Calu3 (cell line): ENCODE data around the gene MYL3. TPM values are rescaled to one million over a fixed set of nuclear protein-coding genes. Genes with fewer than 3 reads are reported as not detected.

Source experiments
- BruUV-seq: library from RNA; stranded (reverse); fragments of 400-500 nt; replicated peaks from 2 replicates; lab custom pipeline; 2021; lab: Mats Ljungman, UMichigan
- CTCF ChIA-PET: fragments of 300-600 bp; sonication (Branson Sonifier 250); formaldehyde crosslinking; loops from one replicate; lab custom pipeline; 2022; ENCODE audit warnings: antibody characterized with exemption; lab: Charles Lee
- DNase-seq: peaks from one replicate; pipeline ENCODE4 v3.0.0; 2022
- H3K27ac Mint-ChIP-seq: one replicate; pipeline ENCODE4 v1.8.0; 2022; ENCODE audit warnings: mixed read lengths; ENCODE audit not compliant: unreplicated experiment
- H3K27me3 Mint-ChIP-seq: one replicate; pipeline ENCODE4 v1.8.0; 2022; ENCODE audit warnings: mixed read lengths; ENCODE audit not compliant: unreplicated experiment
- H3K36me3 Mint-ChIP-seq: one replicate; pipeline ENCODE4 v1.8.0; 2022; ENCODE audit warnings: mild to moderate bottlenecking, moderate library complexity, mixed read lengths; ENCODE audit not compliant: insufficient read depth, unreplicated experiment
- H3K4me1 Mint-ChIP-seq: one replicate; pipeline ENCODE4 v1.8.0; 2022; ENCODE audit warnings: mild to moderate bottlenecking, low read depth, mixed read lengths; ENCODE audit not compliant: unreplicated experiment
- H3K4me3 Mint-ChIP-seq: one replicate; pipeline ENCODE4 v1.8.0; 2022; ENCODE audit warnings: mild to moderate bottlenecking, low read depth, moderate library complexity, mixed read lengths; ENCODE audit not compliant: unreplicated experiment
- H3K9me3 Mint-ChIP-seq: one replicate; pipeline ENCODE4 v1.8.0; 2022; ENCODE audit warnings: low read depth, mixed read lengths; ENCODE audit not compliant: unreplicated experiment
- CTCF ChIP-seq: fragments of 200-600 bp; IDR thresholded peaks from one replicate; pipeline ENCODE4 v1.8.0; 2022; ENCODE audit warnings: antibody characterized with exemption; ENCODE audit not compliant: unreplicated experiment
- intact Hi-C: fragments of 100-400 bp; cut with micrococcal nuclease; formaldehyde crosslinking; loops from one replicate; pipeline ENCODE4 v1.10.0; 2022; ENCODE audit not compliant: unreplicated experiment
- total RNA-seq: library from RNA; stranded (reverse); gene quantifications from 2 replicates; pipeline ENCODE4 v1.2.3, GENCODE V29; 2022

MYL3 gene
- total RNA-seq, 1 experiment from 2014 or later = not detected

GRCh38 chr3:46869440-46869839, 6.2 kb upstream of the MYL3 start:
- TF ChIP-seq CTCF = no peak
- intact Hi-C loops = loop anchor here (5.0 kb wide), 1 partner anchor 38 kb away; no protein-coding TSS in a partner anchor
- Mint-ChIP-seq H3K27ac (no peak overlapping the region), H3K9me3 (no peaks in the 10 kb centered on the region), H3K27me3 (peaks cover 57% of the 10 kb centered on the region), H3K4me1 (no peaks in the 10 kb centered on the region), H3K4me3 (no peak overlapping the region), H3K36me3 (no peaks in the 10 kb centered on the region)
- DNase-seq = no peak
- no TSS peak for BruUV-seq
- CTCF ChIA-PET = no interaction called here

- CTCF ChIA-PET = no interaction called here
- intact Hi-C loops = loop anchor here (5.0 kb wide), 1 partner anchor 38 kb away; no protein-coding TSS in a partner anchor
These were observed 5.7 kb upstream of the MYL3 start for GRCh38 chr3:46868948-46869347.

GRCh38 chr3:46868287-46868686, 5.0 kb upstream of the MYL3 start:
- Mint-ChIP-seq H3K4me1 (no peaks in the 10 kb centered on the region), H3K4me3 (no peak overlapping the region), H3K36me3 (no peaks in the 10 kb centered on the region), H3K9me3 (no peaks in the 10 kb centered on the region), H3K27ac (no peak overlapping the region), H3K27me3 (peaks cover 61% of the 10 kb centered on the region)
- no TSS peak for BruUV-seq
- no peak for TF ChIP-seq CTCF
- DNase-seq = no peak
- intact Hi-C loops = loop anchor here (5.0 kb wide), 1 partner anchor 39 kb away; no protein-coding TSS in a partner anchor
- CTCF ChIA-PET = no interaction called here

More at GRCh38 chr3:46868948-46869347, 5.7 kb upstream of the MYL3 start:
- no TSS peak for BruUV-seq
- no peak for TF ChIP-seq CTCF
- no peak for DNase-seq
- Mint-ChIP-seq H3K9me3 (no peaks in the 10 kb centered on the region), H3K36me3 (no peaks in the 10 kb centered on the region), H3K4me3 (no peak overlapping the region), H3K27me3 (peaks cover 61% of the 10 kb centered on the region), H3K27ac (no peak overlapping the region), H3K4me1 (no peaks in the 10 kb centered on the region)

- no TSS peak for BruUV-seq
- H3K27me3 Mint-ChIP-seq = peaks cover 55% of the 10 kb centered on the region
- TF ChIP-seq CTCF = no peak
- no peak overlapping the region for H3K27ac Mint-ChIP-seq
- no peak for DNase-seq
- H3K4me3 Mint-ChIP-seq = no peak overlapping the region
- H3K4me1 Mint-ChIP-seq = no peaks in the 10 kb centered on the region
- intact Hi-C loops = loop anchor here (5.0 kb wide), 1 partner anchor 40 kb away; no protein-coding TSS in a partner anchor
- CTCF ChIA-PET = interaction anchor here (0.7 kb wide), 1 partner anchor 42 kb away, joined by 5 read pairs; no protein-coding TSS in a partner anchor
- no peaks in the 10 kb centered on the region for H3K36me3 Mint-ChIP-seq
- H3K9me3 Mint-ChIP-seq = no peaks in the 10 kb centered on the region
These were observed 4.3 kb upstream of the MYL3 start for GRCh38 chr3:46867550-46867898.
